CD4-positive, alpha-beta T cell (primary cell): ENCODE results near the gene NKAIN2. TPM values are rescaled to one million over a fixed set of nuclear protein-coding genes. Genes with fewer than 3 reads are reported as not detected.

Experiments used
- ATAC-seq: fragments of 200-7000 bp; cut with Tn5 transposase; one replicate; pipeline ENCODE4 v1.10.0; 2022; ENCODE audit warnings: mild to moderate bottlenecking; ENCODE audit not compliant: poor library complexity
- CTCF ChIA-PET: fragments of 350-600 bp; sonication (Branson Sonifier 250); formaldehyde crosslinking; loops from one replicate; lab custom pipeline; 2021; ENCODE audit warnings: antibody characterized with exemption, inconsistent platforms; lab: Charles Lee
- POLR2A ChIA-PET: fragments of 350-600 bp; sonication (Branson Sonifier 250); formaldehyde crosslinking; loops from one replicate; lab custom pipeline; 2021; ENCODE audit warnings: antibody characterized with exemption, inconsistent platforms; lab: Charles Lee
- DNase-seq, 14 experiments: peaks; one replicate each; pipeline ENCODE4 v3.0.0-alpha.2; 2013 to 2020; ENCODE audit warnings: mixed read lengths in 2 of 14
- H3K27ac ChIP-seq, 2 donors: one replicate each; pipeline versions ENCODE4 v1.5.1 to v1.7.0; 2013; ENCODE audit warnings: low read length in 2 of 2, low read depth in 1 of 2, mild to moderate bottlenecking in 1 of 2
- H3K27me3 ChIP-seq, 2 experiments: 1 replicate in 1 of 2; 2 replicates in 1 of 2; pipeline versions ENCODE4 v1.6.1 to v1.7.0; 2013; ENCODE audit warnings: low read length in 2 of 2, control low read depth in 1 of 2, mild to moderate bottlenecking in 1 of 2, moderate library complexity in 1 of 2; ENCODE audit not compliant: insufficient read depth in 2 of 2, control insufficient read depth in 1 of 2
- H3K36me3 ChIP-seq: one replicate; pipeline ENCODE4 v1.6.1; 2013; ENCODE audit warnings: low read length, control low read depth; ENCODE audit not compliant: insufficient read depth
- H3K4me1 ChIP-seq: one replicate; pipeline ENCODE4 v1.6.1; 2013; ENCODE audit warnings: low read length, control low read depth; ENCODE audit not compliant: insufficient read depth
- H3K4me3 ChIP-seq: one replicate; pipeline ENCODE4 v1.5.1; 2013; ENCODE audit warnings: mild to moderate bottlenecking, low read length, moderate library complexity
- H3K9me3 ChIP-seq, 2 experiments: 1 replicate in 1 of 2; 2 replicates in 1 of 2; pipeline versions ENCODE4 v1.6.1 to v1.7.0; 2013; ENCODE audit warnings: low read length in 2 of 2, mild to moderate bottlenecking in 2 of 2, control low read depth in 1 of 2, moderate library complexity in 1 of 2; ENCODE audit not compliant: control insufficient read depth in 1 of 2, insufficient read depth in 1 of 2
- H3K27ac Mint-ChIP-seq: one replicate; pipeline ENCODE4 v1.8.0; 2020; ENCODE audit warnings: mixed read lengths
- H3K27me3 Mint-ChIP-seq: one replicate; pipeline ENCODE4 v1.8.0; 2021; ENCODE audit warnings: mixed read lengths
- H3K36me3 Mint-ChIP-seq: one replicate; pipeline ENCODE4 v1.8.0; 2021; ENCODE audit warnings: low read depth, mixed read lengths
- H3K4me1 Mint-ChIP-seq: one replicate; pipeline ENCODE4 v1.8.0; 2021; ENCODE audit warnings: low read depth, mixed read lengths
- H3K4me3 Mint-ChIP-seq: one replicate; pipeline ENCODE4 v1.8.0; 2020; ENCODE audit warnings: mild to moderate bottlenecking, mixed read lengths
- H3K9me3 Mint-ChIP-seq: one replicate; pipeline ENCODE4 v1.8.0; 2020; ENCODE audit warnings: mixed read lengths
- intact Hi-C, 2 experiments: fragments of 100-400 bp; cut with DNase I in 1 of 2; cut with micrococcal nuclease in 1 of 2; formaldehyde crosslinking; loops; one replicate each; pipeline versions ENCODE4 v1.15.1 to v1.9.0; 2023 to 2025; cut with DNase I, micrococcal nuclease
- total RNA-seq, 174 experiments: library from RNA in 2 of 174; stranded (reverse) in 2 of 174; gene quantifications; one replicate each; pipeline ENCODE4 v1.2.3 and lab custom pipeline; 2021 to 2026
- TF ChIP-seq, protein P1 (sequence below): fragments of 200-600 bp; IDR thresholded peaks from one replicate; pipeline ENCODE4 v1.8.0; 2022; ENCODE audit warnings: antibody characterized with exemption, mild to moderate bottlenecking

Gene NKAIN2
- total RNA-seq, 2 experiments from 2014 or later, result not detected

DNA sequence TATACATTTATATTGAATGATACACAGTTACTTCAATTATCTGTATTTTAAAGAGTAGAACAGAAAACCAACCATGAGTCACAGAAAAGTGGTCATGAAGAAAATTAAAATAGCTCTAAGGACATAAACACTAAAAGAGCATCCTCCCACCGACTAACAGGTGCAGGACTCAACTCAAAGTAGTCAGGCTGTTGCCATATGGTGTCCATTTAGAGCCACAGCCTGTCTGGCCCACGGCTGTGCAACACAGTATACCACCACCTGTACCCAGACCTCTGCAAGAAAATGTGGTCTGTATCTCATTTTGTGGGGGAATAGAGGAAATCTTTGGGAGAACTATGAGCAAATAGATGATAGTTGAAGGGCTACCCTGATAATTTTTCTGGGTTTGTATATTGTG is 708.8 kb downstream of the NKAIN2 start:
- no peak overlapping the region for H3K27ac ChIP-seq
- ATAC-seq (no peak), DNase-seq (no peak)
- TF ChIP-seq, protein P1, sequence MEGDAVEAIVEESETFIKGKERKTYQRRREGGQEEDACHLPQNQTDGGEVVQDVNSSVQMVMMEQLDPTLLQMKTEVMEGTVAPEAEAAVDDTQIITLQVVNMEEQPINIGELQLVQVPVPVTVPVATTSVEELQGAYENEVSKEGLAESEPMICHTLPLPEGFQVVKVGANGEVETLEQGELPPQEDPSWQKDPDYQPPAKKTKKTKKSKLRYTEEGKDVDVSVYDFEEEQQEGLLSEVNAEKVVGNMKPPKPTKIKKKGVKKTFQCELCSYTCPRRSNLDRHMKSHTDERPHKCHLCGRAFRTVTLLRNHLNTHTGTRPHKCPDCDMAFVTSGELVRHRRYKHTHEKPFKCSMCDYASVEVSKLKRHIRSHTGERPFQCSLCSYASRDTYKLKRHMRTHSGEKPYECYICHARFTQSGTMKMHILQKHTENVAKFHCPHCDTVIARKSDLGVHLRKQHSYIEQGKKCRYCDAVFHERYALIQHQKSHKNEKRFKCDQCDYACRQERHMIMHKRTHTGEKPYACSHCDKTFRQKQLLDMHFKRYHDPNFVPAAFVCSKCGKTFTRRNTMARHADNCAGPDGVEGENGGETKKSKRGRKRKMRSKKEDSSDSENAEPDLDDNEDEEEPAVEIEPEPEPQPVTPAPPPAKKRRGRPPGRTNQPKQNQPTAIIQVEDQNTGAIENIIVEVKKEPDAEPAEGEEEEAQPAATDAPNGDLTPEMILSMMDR, result no peak
- no peaks in the 10 kb centered on the region for H3K36me3 Mint-ChIP-seq
- ChIA-PET POLR2A (no interaction called here), CTCF (no interaction called here)
- intact Hi-C loops, result no loop called here
- no peaks in the 10 kb centered on the region for H3K9me3 ChIP-seq
- H3K27me3 Mint-ChIP-seq, result no peaks in the 10 kb centered on the region
- no peak overlapping the region for H3K4me3 Mint-ChIP-seq
- H3K27me3 ChIP-seq, result no peaks in the 10 kb centered on the region
- H3K36me3 ChIP-seq, result no peaks in the 10 kb centered on the region
- peaks cover 6% of the 10 kb centered on the region for H3K9me3 Mint-ChIP-seq
- no peak overlapping the region for H3K4me3 ChIP-seq
- no peak overlapping the region for H3K27ac Mint-ChIP-seq
- H3K4me1 Mint-ChIP-seq, result no peaks in the 10 kb centered on the region
- no peaks in the 10 kb centered on the region for H3K4me1 ChIP-seq

DNA sequence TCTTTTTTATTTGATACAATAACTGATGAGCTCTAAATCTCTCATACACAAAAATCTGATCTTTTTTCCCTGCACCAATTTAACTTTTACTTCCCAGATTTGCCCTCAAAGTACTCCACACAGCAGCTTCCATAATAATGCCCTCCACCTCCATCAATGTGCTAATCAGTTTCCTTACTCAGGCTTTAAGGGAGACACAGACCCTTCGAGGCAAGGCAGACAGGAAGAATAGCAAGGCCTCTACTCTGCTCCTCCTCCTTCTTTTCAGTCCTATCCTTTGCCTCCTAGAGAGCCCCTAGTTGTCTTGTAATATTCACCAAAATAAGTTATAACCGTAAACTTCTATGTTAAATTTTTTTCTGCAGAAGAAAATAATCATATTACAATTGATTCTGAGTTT is 713.7 kb downstream of the NKAIN2 start:
- Histone ChIP-seq H3K9me3 (no peaks in the 10 kb centered on the region), H3K4me3 (no peak overlapping the region), H3K27me3 (no peaks in the 10 kb centered on the region), H3K4me1 (no peaks in the 10 kb centered on the region), H3K36me3 (no peaks in the 10 kb centered on the region), H3K27ac (no peak overlapping the region)
- Mint-ChIP-seq H3K27me3 (no peaks in the 10 kb centered on the region), H3K27ac (no peak overlapping the region), H3K4me3 (no peak overlapping the region), H3K36me3 (no peaks in the 10 kb centered on the region), H3K4me1 (no peaks in the 10 kb centered on the region), H3K9me3 (peaks cover 3% of the 10 kb centered on the region)
- ChIA-PET CTCF (no interaction called here), POLR2A (no interaction called here)
- DNase-seq, result no peak
- ATAC-seq, result no peak
- intact Hi-C loops, result no loop called here
- TF ChIP-seq, protein P1, result no peak

DNA sequence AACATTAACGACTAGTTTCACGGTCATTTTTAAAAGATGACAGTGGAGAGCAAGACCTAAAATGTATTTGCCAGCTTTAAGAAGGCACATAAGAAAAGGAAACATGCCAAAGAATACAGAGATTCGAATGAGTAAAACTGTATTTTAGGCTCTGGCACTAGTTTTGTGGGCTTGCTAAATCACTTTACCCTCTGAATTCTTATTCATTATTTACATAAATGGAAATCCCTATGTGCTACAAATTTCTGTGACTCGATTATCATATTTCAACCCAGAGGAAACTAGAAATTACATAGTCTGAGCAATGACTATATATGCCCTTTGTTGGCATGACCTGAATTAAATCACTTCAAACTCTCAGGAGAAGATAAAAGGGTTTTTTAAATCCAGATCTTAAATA is 716.8 kb downstream of the NKAIN2 start:
- no peaks in the 10 kb centered on the region for H3K36me3 Mint-ChIP-seq
- DNase-seq (no peak), ATAC-seq (no peak)
- ChIA-PET POLR2A (no interaction called here), CTCF (no interaction called here)
- intact Hi-C loops, result no loop called here
- no peaks in the 10 kb centered on the region for H3K36me3 ChIP-seq
- no peaks in the 10 kb centered on the region for H3K9me3 Mint-ChIP-seq
- no peak overlapping the region for H3K4me3 Mint-ChIP-seq
- no peaks in the 10 kb centered on the region for H3K4me1 ChIP-seq
- H3K9me3 ChIP-seq, result no peaks in the 10 kb centered on the region
- H3K27ac ChIP-seq, result no peak overlapping the region
- no peak overlapping the region for H3K4me3 ChIP-seq
- no peak overlapping the region for H3K27ac Mint-ChIP-seq
- TF ChIP-seq, protein P1, result no peak
- no peaks in the 10 kb centered on the region for H3K27me3 Mint-ChIP-seq
- H3K4me1 Mint-ChIP-seq, result no peaks in the 10 kb centered on the region
- no peaks in the 10 kb centered on the region for H3K27me3 ChIP-seq
